Measurements from ENCODE around the gene ZNF518A.

DNA sequence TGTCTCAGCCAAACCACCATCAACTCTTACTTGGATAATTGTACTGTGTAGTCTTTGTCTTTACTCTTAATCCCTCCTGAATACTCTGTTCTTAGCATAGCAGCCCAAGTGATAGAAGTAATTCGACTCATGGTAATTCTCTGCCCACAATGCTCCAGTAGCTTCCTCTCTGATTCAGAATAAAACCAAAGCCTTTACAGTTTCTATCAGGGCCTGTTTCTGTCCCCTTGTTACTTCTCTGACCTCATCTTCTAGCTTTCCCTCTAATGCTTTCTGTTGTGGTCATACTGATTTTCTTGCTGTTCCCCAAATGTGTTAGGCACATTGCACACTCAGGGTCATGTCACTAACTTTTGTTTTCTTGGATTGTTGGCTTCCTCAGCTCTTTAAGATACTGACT, 8.0 kb downstream of the ZNF518A start:
- TF ChIP-seq, protein P1, sequence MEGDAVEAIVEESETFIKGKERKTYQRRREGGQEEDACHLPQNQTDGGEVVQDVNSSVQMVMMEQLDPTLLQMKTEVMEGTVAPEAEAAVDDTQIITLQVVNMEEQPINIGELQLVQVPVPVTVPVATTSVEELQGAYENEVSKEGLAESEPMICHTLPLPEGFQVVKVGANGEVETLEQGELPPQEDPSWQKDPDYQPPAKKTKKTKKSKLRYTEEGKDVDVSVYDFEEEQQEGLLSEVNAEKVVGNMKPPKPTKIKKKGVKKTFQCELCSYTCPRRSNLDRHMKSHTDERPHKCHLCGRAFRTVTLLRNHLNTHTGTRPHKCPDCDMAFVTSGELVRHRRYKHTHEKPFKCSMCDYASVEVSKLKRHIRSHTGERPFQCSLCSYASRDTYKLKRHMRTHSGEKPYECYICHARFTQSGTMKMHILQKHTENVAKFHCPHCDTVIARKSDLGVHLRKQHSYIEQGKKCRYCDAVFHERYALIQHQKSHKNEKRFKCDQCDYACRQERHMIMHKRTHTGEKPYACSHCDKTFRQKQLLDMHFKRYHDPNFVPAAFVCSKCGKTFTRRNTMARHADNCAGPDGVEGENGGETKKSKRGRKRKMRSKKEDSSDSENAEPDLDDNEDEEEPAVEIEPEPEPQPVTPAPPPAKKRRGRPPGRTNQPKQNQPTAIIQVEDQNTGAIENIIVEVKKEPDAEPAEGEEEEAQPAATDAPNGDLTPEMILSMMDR (tag by site-specific recombination; IDR thresholded peaks at IDR 0.05), result no peak
- TF ChIP-seq YY1 (tag by site-specific recombination; IDR thresholded peaks at IDR 0.05) (no peak), ZSCAN16 (tag by site-specific recombination; IDR thresholded peaks at IDR 0.05) (no peak), ZNF707 (tag by site-specific recombination; IDR thresholded peaks at IDR 0.05) (no peak), ATF2 (tag by site-specific recombination; IDR thresholded peaks at IDR 0.05; ENCODE audit: low read depth) (no peak), GFI1B (tag by site-specific recombination; IDR thresholded peaks at IDR 0.05) (no peak), ZNF624 (tag by site-specific recombination; IDR thresholded peaks at IDR 0.05) (no peak), ZBTB17 (tag by site-specific recombination; IDR thresholded peaks at IDR 0.05) (no peak), TCF7L2 (IDR thresholded peaks at IDR 0.05; ENCODE audit: borderline replicate concordance, low read depth, low read length) (no peak), PRDM2 (tag by site-specific recombination; IDR thresholded peaks at IDR 0.05; ENCODE audit: borderline replicate concordance) (no peak)
- TF ChIP-seq, protein P2, sequence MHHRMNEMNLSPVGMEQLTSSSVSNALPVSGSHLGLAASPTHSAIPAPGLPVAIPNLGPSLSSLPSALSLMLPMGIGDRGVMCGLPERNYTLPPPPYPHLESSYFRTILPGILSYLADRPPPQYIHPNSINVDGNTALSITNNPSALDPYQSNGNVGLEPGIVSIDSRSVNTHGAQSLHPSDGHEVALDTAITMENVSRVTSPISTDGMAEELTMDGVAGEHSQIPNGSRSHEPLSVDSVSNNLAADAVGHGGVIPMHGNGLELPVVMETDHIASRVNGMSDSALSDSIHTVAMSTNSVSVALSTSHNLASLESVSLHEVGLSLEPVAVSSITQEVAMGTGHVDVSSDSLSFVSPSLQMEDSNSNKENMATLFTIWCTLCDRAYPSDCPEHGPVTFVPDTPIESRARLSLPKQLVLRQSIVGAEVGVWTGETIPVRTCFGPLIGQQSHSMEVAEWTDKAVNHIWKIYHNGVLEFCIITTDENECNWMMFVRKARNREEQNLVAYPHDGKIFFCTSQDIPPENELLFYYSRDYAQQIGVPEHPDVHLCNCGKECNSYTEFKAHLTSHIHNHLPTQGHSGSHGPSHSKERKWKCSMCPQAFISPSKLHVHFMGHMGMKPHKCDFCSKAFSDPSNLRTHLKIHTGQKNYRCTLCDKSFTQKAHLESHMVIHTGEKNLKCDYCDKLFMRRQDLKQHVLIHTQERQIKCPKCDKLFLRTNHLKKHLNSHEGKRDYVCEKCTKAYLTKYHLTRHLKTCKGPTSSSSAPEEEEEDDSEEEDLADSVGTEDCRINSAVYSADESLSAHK (tag by site-specific recombination; IDR thresholded peaks at IDR 0.05), result no peak

Measured in HEK293 (cell line).